T-helper 2 cell (primary cell): ENCODE measurements around the gene CPN1.
A peak's percentile ranks its signal among the peaks of the same experiment; 100 is the strongest.

ENCODE experiments used
- DNase-seq, 5 experiments: peaks; one replicate each; pipeline versions ENCODE4 v3.0.0 to v3.0.0-alpha.2; 2012 to 2022

CPN1 gene

GRCh38 chr10:99995269-99995668, 86.4 kb downstream of the CPN1 start:
- no peak for DNase-seq

GRCh38 chr10:99994801-99995200, 86.9 kb downstream of the CPN1 start:
- no peak for DNase-seq

- peak in 1 of 5 experiments; percentile 54 for DNase-seq
Observed at GRCh38 chr10:99993701-99994689, 87.7 kb downstream of the CPN1 start.
